ENCODE results near the gene ELP4. TPM values are rescaled to one million over a fixed set of nuclear protein-coding genes. Genes with fewer than 3 reads are reported as not detected.

ELP4 gene
- total RNA-seq, 1 experiment from 2014 or later, result 19.4 TPM

DNA sequence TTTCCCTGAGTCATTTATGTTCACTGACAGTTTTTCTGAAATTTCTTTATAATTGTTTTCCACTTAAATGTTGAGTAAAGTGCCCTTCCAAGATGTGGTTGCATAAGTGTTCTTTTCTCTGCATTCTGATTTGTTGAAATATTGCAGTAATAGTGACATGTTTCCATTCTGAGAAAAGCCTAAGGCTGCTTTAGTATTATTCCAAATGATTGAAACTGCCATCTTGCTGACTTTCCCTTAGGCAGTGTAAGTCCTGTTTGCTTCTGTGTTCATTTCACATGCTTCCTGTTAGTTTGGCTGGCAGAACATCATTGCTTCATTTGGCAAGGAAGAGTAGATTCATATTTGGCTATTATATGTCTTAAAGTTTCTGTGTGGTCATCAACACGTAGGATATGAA lies 146.5 kb downstream of the ELP4 start:
- no TSS peak for BruUV-seq (replicated peaks)
- peak overlapping the region; percentile 55 for H3K27ac ChIP-seq (ENCODE audit: low read length)

DNA sequence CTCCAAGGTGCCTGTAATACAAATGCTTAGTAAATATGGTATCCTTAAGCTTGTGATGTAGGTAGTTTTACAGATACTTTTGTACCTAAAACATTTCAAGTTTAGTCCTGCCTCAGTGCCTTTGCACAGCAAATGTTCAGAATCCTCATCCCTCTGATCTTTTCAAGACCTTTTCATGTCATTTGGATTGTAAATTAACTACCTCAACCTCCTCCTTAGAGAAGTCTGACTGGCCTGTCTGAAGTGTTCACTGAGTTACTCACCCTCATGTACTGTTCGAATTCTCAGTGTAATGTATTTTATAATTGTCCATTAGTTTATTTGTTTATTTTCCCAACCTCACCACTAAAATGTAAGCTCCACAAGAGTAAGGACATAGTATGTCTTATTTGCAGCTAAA lies 147.5 kb downstream of the ELP4 start:
- H2AFZ ChIP-seq (ENCODE audit: low read length), result no peak overlapping the region
- TF ChIP-seq EZH2phosphoT487 (IDR thresholded peaks at IDR 0.05; ENCODE audit: borderline replicate concordance, low read length), result no peak
- no peak for TF ChIP-seq EZH2 (IDR thresholded peaks at IDR 0.05; ENCODE audit: low read length, unreplicated experiment)
- no peak for TF ChIP-seq CTCF (conservative IDR thresholded peaks at IDR 0.05; ENCODE audit: low read depth, low read length)
- no peaks in the 10 kb centered on the region for H3K36me3 ChIP-seq (ENCODE audit: low read depth, low read length)
- H3K27me3 ChIP-seq (ENCODE audit: low read length), result no peaks in the 10 kb centered on the region
- H4K20me1 ChIP-seq (ENCODE audit: low read length), result no peaks in the 10 kb centered on the region
- POLR2A ChIA-PET (ENCODE audit: unreplicated experiment), result no interaction called here
- ATAC-seq, result no peak
- H3K9me3 ChIP-seq (ENCODE audit: low read length), result no peaks in the 10 kb centered on the region
- intact Hi-C loops (cut with micrococcal nuclease), result no loop called here
- H3K79me2 ChIP-seq (ENCODE audit: low read length), result no peaks in the 10 kb centered on the region
- no peak overlapping the region for H3K4me3 ChIP-seq (ENCODE audit: low read length)
- no peak for DNase-seq
- H3K4me2 ChIP-seq (ENCODE audit: low read length), result no peak overlapping the region
- H3K4me1 ChIP-seq (ENCODE audit: insufficient read depth, low read length), result peaks cover 24% of the 10 kb centered on the region
- H3K27ac ChIP-seq (ENCODE audit: low read length), result no peak overlapping the region
- no peak overlapping the region for H3K9ac ChIP-seq (ENCODE audit: low read length)
- H3K9me2 ChIP-seq (replicated peaks; ENCODE audit: low read length), result no peaks in the 10 kb centered on the region
- no TSS peak for BruUV-seq (replicated peaks)
- CTCF ChIA-PET, result no interaction called here
- H3F3A ChIP-seq (ENCODE audit: low read length, unreplicated experiment), result no peaks in the 10 kb centered on the region

More for the DNA sequence above, 146.5 kb downstream of the ELP4 start:
- no peak overlapping the region for H3K9ac ChIP-seq (ENCODE audit: low read length)
- H3K9me3 ChIP-seq (ENCODE audit: low read length), result no peaks in the 10 kb centered on the region
- H3K9me2 ChIP-seq (replicated peaks; ENCODE audit: low read length), result no peaks in the 10 kb centered on the region
- no peak overlapping the region; the same call in 1 of the 2 replicates for H2AFZ ChIP-seq (ENCODE audit: low read length)
- H3K79me2 ChIP-seq (ENCODE audit: low read length), result no peaks in the 10 kb centered on the region
- no peaks in the 10 kb centered on the region for H3K27me3 ChIP-seq (ENCODE audit: low read length)
- POLR2A ChIA-PET (ENCODE audit: unreplicated experiment), result no interaction called here
- no peaks in the 10 kb centered on the region for H4K20me1 ChIP-seq (ENCODE audit: low read length)
- no peak overlapping the region for H3K4me3 ChIP-seq (ENCODE audit: low read length)
- ATAC-seq (peak; percentile 55), DNase-seq (peak; percentile 37)
- H3F3A ChIP-seq (ENCODE audit: low read length, unreplicated experiment), result no peaks in the 10 kb centered on the region
- peaks cover 24% of the 10 kb centered on the region for H3K4me1 ChIP-seq (ENCODE audit: insufficient read depth, low read length)
- intact Hi-C loops (cut with micrococcal nuclease), result no loop called here
- no peak for TF ChIP-seq CTCF (conservative IDR thresholded peaks at IDR 0.05; ENCODE audit: low read depth, low read length)
- no peak for TF ChIP-seq EZH2phosphoT487 (IDR thresholded peaks at IDR 0.05; ENCODE audit: borderline replicate concordance, low read length)
- TF ChIP-seq EZH2 (IDR thresholded peaks at IDR 0.05; ENCODE audit: low read length, unreplicated experiment), result no peak
- CTCF ChIA-PET, result interaction anchor here (0.6 kb wide), 1 partner anchor 9 kb away, joined by 5 read pairs; no protein-coding TSS in a partner anchor
- H3K36me3 ChIP-seq (ENCODE audit: low read depth, low read length), result no peaks in the 10 kb centered on the region
- H3K4me2 ChIP-seq (ENCODE audit: low read length), result peak overlapping the region; percentile 20; the same call in 1 of the 2 replicates

DNA sequence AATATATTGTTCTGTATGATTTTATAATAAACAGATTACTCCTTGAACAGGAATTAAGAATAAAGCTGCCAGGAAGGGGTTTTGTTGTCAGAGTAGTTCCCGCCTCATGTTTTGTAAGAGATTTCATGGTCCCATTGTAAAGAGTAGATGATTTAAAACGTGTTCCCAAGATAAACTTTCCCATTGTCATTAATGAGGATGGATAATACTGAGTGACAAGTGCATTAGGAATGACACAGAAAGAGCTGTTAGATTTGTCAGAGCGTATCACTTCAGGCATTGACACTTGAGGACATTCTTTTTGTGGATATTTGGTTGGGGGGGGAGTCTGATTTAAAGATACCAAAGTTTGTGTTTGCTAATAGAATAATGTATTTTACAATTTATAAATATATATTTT lies 154.6 kb downstream of the ELP4 start:
- H3K9ac ChIP-seq (ENCODE audit: low read length), result no peak overlapping the region
- ATAC-seq (no peak), DNase-seq (no peak)
- H3K9me3 ChIP-seq (ENCODE audit: low read length), result no peaks in the 10 kb centered on the region
- no peak overlapping the region for H3K27ac ChIP-seq (ENCODE audit: low read length)
- intact Hi-C loops (cut with micrococcal nuclease), result no loop called here
- H3K27me3 ChIP-seq (ENCODE audit: low read length), result no peaks in the 10 kb centered on the region
- BruUV-seq (replicated peaks), result no TSS peak
- no peaks in the 10 kb centered on the region for H3F3A ChIP-seq (ENCODE audit: low read length, unreplicated experiment)
- no peak for TF ChIP-seq EZH2phosphoT487 (IDR thresholded peaks at IDR 0.05; ENCODE audit: borderline replicate concordance, low read length)
- no peak for TF ChIP-seq CTCF (conservative IDR thresholded peaks at IDR 0.05; ENCODE audit: low read depth, low read length)
- TF ChIP-seq EZH2 (IDR thresholded peaks at IDR 0.05; ENCODE audit: low read length, unreplicated experiment), result no peak
- no peaks in the 10 kb centered on the region for H3K36me3 ChIP-seq (ENCODE audit: low read depth, low read length)
- H3K79me2 ChIP-seq (ENCODE audit: low read length), result no peaks in the 10 kb centered on the region
- H3K9me2 ChIP-seq (replicated peaks; ENCODE audit: low read length), result no peaks in the 10 kb centered on the region
- CTCF ChIA-PET, result no interaction called here
- no peaks in the 10 kb centered on the region for H4K20me1 ChIP-seq (ENCODE audit: low read length)
- no peak overlapping the region for H2AFZ ChIP-seq (ENCODE audit: low read length)
- H3K4me1 ChIP-seq (ENCODE audit: insufficient read depth, low read length), result no peaks in the 10 kb centered on the region
- no peak overlapping the region for H3K4me3 ChIP-seq (ENCODE audit: low read length)
- no peak overlapping the region for H3K4me2 ChIP-seq (ENCODE audit: low read length)
- POLR2A ChIA-PET (ENCODE audit: unreplicated experiment), result no interaction called here

Data from PC-3 (cell line).